GM19397 (cell line): ENCODE measurements around the gene APOL2.
A peak's percentile ranks its signal among the peaks of the same experiment; 100 is the strongest.
"Not testable (repeated sequence)": the region's sequence is repeated elsewhere in the genome, so short reads cannot be mapped to it uniquely, and the experiment has no call there.

Experiments
- ATAC-seq: cut with Tn5 transposase; IDR thresholded peaks from one replicate; pipeline ENCODE4 v1.9.1; 2021; ENCODE audit warnings: mild to moderate bottlenecking, moderate library complexity; ENCODE audit not compliant: unreplicated experiment

APOL2 gene, protein sequence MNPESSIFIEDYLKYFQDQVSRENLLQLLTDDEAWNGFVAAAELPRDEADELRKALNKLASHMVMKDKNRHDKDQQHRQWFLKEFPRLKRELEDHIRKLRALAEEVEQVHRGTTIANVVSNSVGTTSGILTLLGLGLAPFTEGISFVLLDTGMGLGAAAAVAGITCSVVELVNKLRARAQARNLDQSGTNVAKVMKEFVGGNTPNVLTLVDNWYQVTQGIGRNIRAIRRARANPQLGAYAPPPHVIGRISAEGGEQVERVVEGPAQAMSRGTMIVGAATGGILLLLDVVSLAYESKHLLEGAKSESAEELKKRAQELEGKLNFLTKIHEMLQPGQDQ

DNA sequence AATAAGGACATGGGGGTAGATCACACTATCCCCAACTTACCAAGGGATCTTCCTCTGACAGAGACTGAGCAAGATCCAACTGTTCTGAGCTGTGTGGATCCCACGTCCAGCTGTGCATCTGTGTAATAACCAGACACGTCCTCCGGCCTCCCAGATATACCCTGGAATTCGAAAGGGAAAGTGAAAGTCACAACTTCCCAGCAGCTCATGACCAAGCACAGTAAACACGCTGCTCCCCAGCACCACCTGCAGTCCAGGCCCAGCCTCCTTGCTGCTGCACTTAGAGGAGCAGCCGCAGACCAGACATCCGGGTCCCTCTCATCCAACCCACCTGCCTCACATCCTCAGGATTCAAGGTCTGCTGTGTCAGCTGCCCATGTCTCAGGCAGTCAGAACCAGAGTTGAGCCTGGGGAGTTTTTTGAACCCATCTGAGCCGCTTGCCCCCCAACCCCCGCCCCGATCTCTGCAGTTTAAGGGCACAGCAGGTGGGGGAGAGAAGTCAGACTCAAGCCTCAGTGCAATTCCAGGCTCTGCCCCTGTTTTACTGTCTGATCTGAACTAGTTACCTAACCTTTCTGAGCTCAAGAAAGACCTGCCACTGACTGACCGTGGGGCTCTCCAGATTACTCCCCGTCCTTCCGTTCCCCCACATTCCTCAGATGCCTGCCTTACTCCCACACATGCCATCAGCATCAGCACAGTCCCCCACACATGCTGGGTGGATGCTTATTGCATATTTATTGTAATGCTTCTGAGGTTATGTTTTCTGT is at the start of gene APOL2:
Gene APOL2 (minus strand): TSS at position 127 of the 771 bp plus-strand sequence. CDS start 6,365 bp downstream, outside the sequence.
- peak; percentile 63 for ATAC-seq

- ATAC-seq, result no peak
These were observed 49.5 kb upstream of the APOL2 start for GRCh38 chr22:36288571-36289405.

DNA sequence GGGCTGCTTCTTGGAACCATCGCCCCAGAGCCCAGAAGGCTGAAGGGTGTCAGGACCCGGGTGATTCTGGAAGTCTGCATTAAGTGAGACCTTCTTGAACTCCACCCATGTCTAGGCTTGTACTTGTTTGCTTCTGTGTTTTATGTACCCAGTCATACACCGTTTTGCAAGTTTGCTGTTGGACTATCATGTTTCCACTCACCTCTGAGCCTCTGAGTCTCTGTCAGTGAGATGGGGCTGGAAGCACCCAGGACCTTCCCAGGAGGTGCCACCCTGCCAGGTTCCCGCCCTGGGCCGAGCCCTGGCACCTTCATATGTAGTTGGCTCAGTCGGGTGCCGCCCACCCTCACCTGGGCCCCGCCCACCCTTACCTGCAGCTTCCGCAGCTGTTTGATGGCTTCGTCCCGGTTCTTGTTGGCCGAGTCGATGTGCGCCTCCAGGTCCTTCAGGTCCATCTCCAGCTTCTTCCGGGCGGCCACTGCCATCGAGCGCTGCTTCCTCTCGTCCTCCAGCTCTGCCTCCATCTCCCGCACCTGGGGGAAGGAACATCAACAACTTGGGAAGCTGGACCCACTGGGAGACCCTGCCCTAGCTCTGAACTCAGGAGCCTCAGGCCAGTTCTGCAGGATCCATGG is 48.7 kb upstream of the APOL2 start:
- ATAC-seq, result no peak

- ATAC-seq, result no peak
These were observed 47.0 kb upstream of the APOL2 start for GRCh38 chr22:36286096-36286957.

DNA sequence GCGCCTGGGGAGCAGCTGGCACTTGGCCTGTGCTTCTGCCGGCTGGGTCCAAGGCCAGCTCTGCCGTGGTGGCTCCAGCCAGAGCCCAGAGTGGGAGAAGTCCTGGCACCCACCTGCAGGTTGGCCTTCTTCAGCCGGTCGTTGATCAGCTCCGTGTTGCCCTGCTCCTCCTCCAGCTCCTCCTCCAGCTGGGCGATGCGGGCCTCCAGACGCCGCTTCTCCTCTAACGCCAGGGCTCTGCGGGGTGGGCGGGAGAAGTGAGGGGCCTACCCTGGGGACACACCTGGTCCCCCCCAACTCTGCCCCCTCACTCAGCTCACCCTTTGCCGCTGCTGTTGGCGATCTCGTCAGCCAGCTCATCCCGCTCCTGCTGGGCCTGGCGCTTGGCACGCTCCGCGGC is 46.2 kb upstream of the APOL2 start:
- ATAC-seq, result no peak

- no peak for ATAC-seq
These were observed 45.7 kb upstream of the APOL2 start for GRCh38 chr22:36285017-36285416.

DNA sequence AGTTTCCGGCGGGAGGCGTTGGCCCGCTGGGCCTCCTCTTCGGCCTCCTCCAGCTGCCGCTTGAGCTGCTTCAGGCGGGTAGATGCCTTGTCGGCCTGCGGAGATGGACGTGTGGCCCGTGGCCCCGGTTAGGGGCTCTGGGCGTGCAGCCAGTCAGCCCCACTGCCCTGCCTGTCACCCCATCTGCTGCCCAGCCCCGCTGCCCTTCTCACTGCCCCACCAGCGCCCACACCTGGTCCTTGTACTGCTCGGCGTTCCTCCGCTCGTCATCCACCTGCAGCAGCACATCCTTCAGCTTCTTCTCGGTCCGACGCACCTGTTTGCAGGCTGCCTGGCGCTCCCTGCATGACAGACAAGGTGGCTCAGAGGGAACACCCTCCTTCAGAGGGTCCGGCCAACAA is 44.8 kb upstream of the APOL2 start:
- ATAC-seq, result no peak

DNA sequence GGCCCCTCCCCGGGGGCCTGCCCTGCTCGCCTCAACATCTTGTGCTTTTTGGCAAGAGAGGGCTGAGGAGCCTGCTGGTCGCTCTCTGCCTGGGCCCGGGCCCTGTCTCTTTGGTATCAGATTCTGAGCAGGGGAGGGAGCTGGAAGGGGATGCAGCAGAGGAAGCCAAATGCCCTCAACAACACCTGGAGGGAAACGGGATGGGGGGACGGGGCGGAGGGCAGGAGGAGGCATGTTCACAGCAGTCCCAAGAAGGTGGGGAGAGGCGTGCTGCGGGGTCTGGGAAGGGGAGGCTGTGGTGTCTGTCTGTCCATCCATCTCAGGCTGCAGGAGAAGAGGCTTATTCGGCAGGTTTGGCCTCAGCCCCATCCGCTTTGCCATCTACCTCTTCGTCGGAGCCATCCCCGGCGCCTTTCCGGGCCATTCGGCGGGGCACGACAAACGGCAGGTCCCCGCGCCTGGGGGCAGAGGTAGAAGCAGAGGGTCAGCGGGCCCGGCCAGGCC is 43.1 kb upstream of the APOL2 start:
- ATAC-seq, result no peak

DNA sequence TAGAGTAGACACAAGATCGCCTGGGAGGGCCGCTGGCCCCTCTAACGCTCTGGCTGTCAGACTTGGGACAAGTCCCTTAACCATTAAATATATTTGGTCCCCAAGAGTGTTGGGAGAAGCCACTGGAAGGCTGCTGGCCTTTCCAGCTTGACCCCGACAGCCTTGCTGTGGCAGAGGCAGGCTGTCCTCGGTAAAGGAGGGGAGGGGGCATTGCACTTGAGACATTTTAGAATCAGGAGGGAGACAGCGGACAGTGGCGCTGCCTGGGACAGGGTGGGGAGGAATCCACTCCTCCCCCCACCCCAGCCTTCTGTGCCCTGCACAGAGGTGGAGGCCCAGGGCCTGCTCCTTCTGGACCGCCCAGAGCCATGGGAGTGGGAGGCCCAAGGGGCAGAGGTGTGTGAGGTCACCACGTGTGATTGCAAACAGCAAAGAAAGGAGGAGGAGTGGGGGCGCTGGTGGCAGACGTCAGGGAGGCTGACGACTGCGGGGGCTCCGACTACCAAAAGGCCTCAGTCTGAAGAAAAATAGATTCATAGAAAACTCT is 42.5 kb upstream of the APOL2 start:
- no peak for ATAC-seq

DNA sequence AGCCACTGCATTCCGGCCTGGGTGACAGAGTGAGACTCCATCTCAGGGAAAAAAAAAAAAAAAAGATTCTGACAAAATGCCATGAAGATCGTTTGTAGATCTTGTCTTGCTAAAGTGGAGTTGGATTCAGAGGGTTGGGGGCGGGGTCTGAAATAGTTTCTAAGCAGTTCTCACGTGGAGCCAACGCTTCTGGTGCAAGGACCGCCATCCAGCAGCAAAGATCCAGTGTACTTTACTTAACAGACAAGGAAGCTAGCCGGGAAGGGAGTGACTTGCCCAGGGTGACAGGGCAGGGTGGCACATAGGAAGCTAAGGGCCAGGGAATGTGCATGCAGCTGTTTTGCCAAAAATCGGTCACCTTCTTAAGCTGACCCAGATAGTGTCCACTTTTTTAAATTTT is 41.1 kb upstream of the APOL2 start:
- no peak for ATAC-seq

- ATAC-seq, result no peak
These were observed 39.9 kb upstream of the APOL2 start for GRCh38 chr22:36279219-36279666.

DNA sequence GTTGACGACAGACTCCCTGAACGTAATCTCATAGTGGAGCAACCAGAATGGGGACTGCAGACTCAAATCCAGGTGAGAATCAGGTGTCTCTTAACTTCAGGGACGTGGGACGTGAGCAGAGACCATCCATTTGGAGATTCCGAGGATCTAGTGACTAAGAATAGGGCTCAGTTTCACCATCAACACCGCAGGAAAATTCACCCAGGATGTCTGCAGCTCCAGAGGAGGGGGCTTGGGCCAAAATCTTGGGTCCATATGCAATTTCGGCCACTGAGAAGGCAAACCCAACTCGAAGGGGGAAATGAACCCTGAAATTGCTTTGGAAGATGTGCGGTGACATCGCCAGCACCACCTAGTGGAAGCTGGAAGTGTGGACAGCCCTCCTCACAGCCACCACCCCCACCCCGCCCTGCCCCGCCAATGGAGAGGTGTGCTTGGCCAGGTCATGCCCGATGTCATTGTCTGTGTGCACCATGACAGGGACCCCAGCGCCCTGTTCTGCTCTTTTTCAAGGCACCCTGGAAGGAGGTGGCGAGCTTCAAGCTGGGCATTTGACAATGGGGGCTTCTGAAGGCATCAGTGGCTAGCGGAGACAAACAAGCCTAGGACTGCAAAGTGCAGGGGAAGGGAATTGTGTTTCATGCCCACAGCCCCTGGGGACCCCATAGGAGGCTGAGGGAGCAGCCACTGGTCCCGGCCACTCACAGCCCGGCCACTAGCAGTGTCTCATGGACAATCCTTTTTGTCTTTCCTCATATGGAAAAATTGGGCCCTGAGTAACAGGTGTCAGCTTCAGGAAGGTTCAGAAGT is 38.4 kb upstream of the APOL2 start:
- ATAC-seq, result no peak

GRCh38 chr22:36274531-36274930 is 35.2 kb upstream of the APOL2 start:
- no peak for ATAC-seq

- not testable (repeated sequence) for ATAC-seq
These were observed 32.6 kb upstream of the APOL2 start for GRCh38 chr22:36271951-36272350.

DNA sequence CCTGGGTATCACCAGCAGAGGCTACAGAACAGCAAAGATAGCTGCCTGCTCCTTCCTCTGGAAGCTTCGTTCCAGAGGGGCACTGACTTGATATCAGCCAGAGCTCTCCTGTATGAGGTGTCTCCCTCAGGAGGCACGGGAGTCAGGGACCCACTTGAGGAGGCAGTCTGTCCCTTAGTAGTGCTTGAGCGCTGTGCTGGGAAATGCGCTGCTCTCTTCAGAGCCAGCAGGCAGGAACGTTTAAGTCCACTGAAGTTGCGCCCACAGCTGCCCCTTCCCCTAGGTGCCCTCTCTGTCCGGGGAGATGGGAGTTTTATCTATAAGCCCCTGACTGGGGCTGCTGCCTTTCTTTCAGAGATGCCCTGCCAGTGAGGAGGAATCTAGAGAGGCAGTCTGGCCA is 31.9 kb upstream of the APOL2 start:
- not testable (repeated sequence) for ATAC-seq

DNA sequence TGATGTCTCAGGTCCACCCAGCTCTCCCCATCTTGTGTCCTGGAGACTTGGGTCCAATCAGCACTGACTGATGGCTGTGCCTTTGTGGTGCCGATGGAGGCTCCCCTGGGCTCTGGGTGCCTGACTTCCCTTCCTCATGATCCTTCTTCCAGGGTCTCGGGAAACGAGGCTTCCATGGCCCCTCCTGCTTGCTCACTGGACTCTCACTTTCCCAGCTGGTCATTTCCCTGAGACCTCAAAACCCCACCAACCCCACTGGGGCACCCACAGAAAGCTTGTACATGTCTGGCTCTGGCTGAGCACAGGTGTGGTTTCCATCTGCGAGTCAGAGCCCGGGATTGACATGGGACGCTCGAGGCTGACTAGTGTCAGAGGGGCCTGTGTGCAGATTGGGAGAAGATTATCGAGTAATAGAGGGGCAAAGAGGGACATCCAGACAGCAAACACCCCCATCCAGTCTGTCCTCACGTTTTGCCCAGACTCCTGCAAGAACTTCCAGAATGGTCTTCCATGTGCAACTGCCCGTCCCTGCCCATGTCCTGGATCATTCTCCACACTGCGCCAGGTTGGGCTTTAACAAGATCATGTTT is 28.7 kb upstream of the APOL2 start:
- no peak for ATAC-seq

DNA sequence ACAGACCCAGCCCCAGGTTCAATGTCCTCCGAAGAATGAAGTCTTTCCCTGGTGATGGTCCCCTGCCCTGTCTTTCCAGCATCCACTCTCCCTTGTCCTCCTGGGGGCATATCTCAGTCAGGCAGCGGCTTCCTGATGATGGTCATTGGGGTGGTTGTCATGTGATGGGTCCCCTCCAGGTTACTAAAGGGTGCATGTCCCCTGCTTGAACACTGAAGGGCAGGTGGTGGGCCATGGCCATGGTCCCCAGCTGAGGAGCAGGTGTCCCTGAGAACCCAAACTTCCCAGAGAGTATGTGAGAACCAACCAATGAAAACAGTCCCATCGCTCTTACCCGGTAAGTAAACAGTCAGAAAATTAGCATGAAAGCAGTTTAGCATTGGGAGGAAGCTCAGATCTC is 27.7 kb upstream of the APOL2 start:
- no peak for ATAC-seq
